Heart left ventricle (tissue), 16 donors: ENCODE measurements around the gene P3H1. TPM values are rescaled to one million over a fixed set of nuclear protein-coding genes. Genes with fewer than 3 reads are reported as not detected.

ENCODE experiments used
- ATAC-seq, 4 donors: fragments of 200-7000 bp; cut with Tn5 transposase; one replicate each; pipeline ENCODE4 v1.9.1; 2020 to 2022; ENCODE audit warnings: moderate library complexity in 4 of 4, mild to moderate bottlenecking in 3 of 4, moderate number of reproducible peaks in 1 of 4
- DNase-seq, 5 donors: peaks; one replicate each; pipeline ENCODE4 v3.0.0-alpha.2; 2020
- H3K27ac ChIP-seq, 12 donors: fragments of 200-600 bp; sonication (generic) in 4 of 12; one replicate each; pipeline versions ENCODE4 v1.5.0 to v1.8.0; 2016 to 2022; ENCODE audit warnings: mild to moderate bottlenecking in 2 of 12
- H3K27me3 ChIP-seq, 9 donors: fragments of 200-600 bp; sonication (generic) in 2 of 9; one replicate each; pipeline versions ENCODE4 v1.5.1 to v1.8.0; 2016 to 2022; ENCODE audit warnings: mild to moderate bottlenecking in 3 of 9
- H3K36me3 ChIP-seq, 9 donors: fragments of 200-600 bp; sonication (generic) in 2 of 9; one replicate each; pipeline versions ENCODE4 v1.5.0 to v1.8.0; 2018 to 2022; ENCODE audit warnings: mild to moderate bottlenecking in 2 of 9
- H3K4me1 ChIP-seq, 12 donors: fragments of 200-600 bp; sonication (generic) in 4 of 12; one replicate each; pipeline versions ENCODE4 v1.5.0 to v1.8.0; 2016 to 2022; ENCODE audit warnings: mild to moderate bottlenecking in 3 of 12
- H3K4me3 ChIP-seq, 12 donors: fragments of 200-600 bp; sonication (generic) in 4 of 12; one replicate each; pipeline versions ENCODE4 v1.5.0 to v1.8.0; 2017 to 2022; ENCODE audit warnings: mild to moderate bottlenecking in 9 of 12, moderate library complexity in 4 of 12
- H3K9me3 ChIP-seq, 12 donors: fragments of 200-600 bp; sonication (generic) in 4 of 12; one replicate each; pipeline versions ENCODE4 v1.5.0 to v1.8.0; 2016 to 2022; ENCODE audit warnings: mild to moderate bottlenecking in 1 of 12
- POLR2A ChIP-seq, 2 donors: fragments of 450-650 bp; IDR thresholded peaks; one replicate each; pipeline ENCODE4 v1.6.1; 2017; ENCODE audit warnings: antibody characterized with exemption in 2 of 2, mild to moderate bottlenecking in 2 of 2, moderate library complexity in 2 of 2
- WGBS, 4 donors: extraction: QIAGEN DNeasy Blood & Tissue Kit in 2 of 4; methylation state at CpG; one replicate each; pipeline versions ENCODE4 v1.1.5 to v1.1.7; 2013 to 2018; 5-methylcytosine and 5-hydroxymethylcytosine counted together
- intact Hi-C, 10 donors: fragments of 100-400 bp; cut with DNase I; formaldehyde crosslinking; loops; one replicate each; pipeline versions ENCODE4 v1.11.1 to v1.14.2; 2022
- polyA plus RNA-seq, 2 donors: library from polyadenylated mRNA; stranded (reverse); fragments of 200-250 nt; gene quantifications; one replicate each; pipeline ENCODE4 v1.2.3, GENCODE V29; 2013
- total RNA-seq, 9 donors: library from RNA; depleted of rRNA in 2 of 9; stranded (reverse); fragments of >200 nt in 2 of 9; fragmentation: NEBNext Ultra II Directional in 3 of 9; extraction: Animal tissue kit (Norgen Biotek cat#: 25700) in 3 of 9; gene quantifications; one replicate each; pipeline versions ENCODE4 v1.1.0 to v1.2.4, GENCODE V29; 2016 to 2023
- TF ChIP-seq, protein P1 (sequence below), 12 donors: fragments of 200-600 bp; sonication (generic) in 4 of 12; IDR thresholded peaks; one replicate each; pipeline versions ENCODE4 v1.5.0 to v1.8.0; 2018 to 2022; ENCODE audit warnings: antibody characterized with exemption in 12 of 12, mild to moderate bottlenecking in 5 of 12
- donor health status: ischemic (EF 13 %, LVEDD 7.1; RV severe dilation, severe dysfunction).
- donor health status: healthy with polysubstance abuse.
- donor health status: DM: no; HTN: yes; CAD: no.
- donor health status: DM: no; HTN: no; CAD: no.
- donor health status: ischemic (EF 25% LVEDD 6.9; RV normal size, moderate dysfunction).
- donor health status: ischemic (EF 25% LVEDD 5.7; RV mildly dilated, moderate dysfunction).
- donor health status: healthy.
- donor health status: DM: yes; HTN: yes; CAD: no.
- donor health status: ischemic (EF 35%, LVEDD 5.7; RV mildly dilated, moderate dysfunction).
- donor health status: nonischemic (EF 11% LVEDD 7.7; RV severe dilation, severe dysfunction).
- donor health status: DM: yes; HTN: yes; CAD: no.
- donor health status: PGD.
- donor health status: ischemic (EF 29% LVEDD 5.4; RV normal size, mild dysfunction).
- donor health status: nonischemic (EF 23%, LVEDD 6.1; RV moderate dilation, normal function).

P3H1 gene
- total and polyA plus RNA-seq, 11 donors = 6.9 to 27.9 (median 10.7) TPM

- intact Hi-C loops = loop anchor here (1.0 to 10.0 kb wide), 8 partner anchors 154 to 602 kb away; no protein-coding TSS in a partner anchor
- TF ChIP-seq, protein P1, sequence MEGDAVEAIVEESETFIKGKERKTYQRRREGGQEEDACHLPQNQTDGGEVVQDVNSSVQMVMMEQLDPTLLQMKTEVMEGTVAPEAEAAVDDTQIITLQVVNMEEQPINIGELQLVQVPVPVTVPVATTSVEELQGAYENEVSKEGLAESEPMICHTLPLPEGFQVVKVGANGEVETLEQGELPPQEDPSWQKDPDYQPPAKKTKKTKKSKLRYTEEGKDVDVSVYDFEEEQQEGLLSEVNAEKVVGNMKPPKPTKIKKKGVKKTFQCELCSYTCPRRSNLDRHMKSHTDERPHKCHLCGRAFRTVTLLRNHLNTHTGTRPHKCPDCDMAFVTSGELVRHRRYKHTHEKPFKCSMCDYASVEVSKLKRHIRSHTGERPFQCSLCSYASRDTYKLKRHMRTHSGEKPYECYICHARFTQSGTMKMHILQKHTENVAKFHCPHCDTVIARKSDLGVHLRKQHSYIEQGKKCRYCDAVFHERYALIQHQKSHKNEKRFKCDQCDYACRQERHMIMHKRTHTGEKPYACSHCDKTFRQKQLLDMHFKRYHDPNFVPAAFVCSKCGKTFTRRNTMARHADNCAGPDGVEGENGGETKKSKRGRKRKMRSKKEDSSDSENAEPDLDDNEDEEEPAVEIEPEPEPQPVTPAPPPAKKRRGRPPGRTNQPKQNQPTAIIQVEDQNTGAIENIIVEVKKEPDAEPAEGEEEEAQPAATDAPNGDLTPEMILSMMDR (IDR thresholded peaks at IDR 0.05) = no peak
- TF ChIP-seq POLR2A (IDR thresholded peaks at IDR 0.05) = no peak
- no peak for DNase-seq
- Histone ChIP-seq H3K27me3 (no peaks in the 10 kb centered on the region), H3K27ac (no peak overlapping the region), H3K4me3 (no peak overlapping the region), H3K4me1 (peaks cover 0 to 19% (median 0%) of the 10 kb centered on the region in 12 donors), H3K36me3 (peaks cover 0 to 53% (median 43%) of the 10 kb centered on the region in 9 donors), H3K9me3 (no peaks in the 10 kb centered on the region)
- no peak for ATAC-seq
- WGBS, 4 donors = 91 to 98% (median 93%) methylated on average over 7 to 12 of the region's 12 CpGs
Observed at GRCh38 chr1:42746436-42747105, 20.3 kb downstream of the P3H1 start.

DNA sequence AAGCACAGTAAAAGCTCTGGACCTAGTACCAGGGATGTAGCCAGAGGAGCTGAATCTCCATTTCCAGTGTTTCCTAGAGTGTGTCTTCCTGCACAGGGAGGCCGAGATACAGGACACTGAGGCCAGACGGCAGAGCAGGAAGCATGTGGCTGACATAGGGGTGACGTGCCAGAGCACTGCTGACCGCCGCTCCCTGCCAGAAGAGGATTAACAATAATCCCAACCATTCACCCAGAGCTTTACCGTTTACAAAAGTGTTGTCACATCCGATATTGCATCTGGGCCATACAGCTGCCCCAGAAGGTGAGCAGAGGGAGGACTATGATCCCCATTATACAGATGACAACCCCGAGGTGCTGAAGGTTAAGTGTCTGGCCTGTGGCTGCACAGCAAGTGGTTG lies 21.0 kb downstream of the P3H1 start:
- H3K4me1 ChIP-seq = peaks cover 0 to 19% (median 0%) of the 10 kb centered on the region in 12 donors
- WGBS, 4 donors = 60 to 85% (median 77%) methylated on average over 2 to 8 of the region's 8 CpGs
- peaks cover 0 to 52% (median 41%) of the 10 kb centered on the region in 9 donors for H3K36me3 ChIP-seq
- intact Hi-C loops = loop anchor here (2.0 to 10.0 kb wide), 7 partner anchors 154 to 601 kb away; no protein-coding TSS in a partner anchor
- H3K9me3 ChIP-seq = no peaks in the 10 kb centered on the region
- no peaks in the 10 kb centered on the region for H3K27me3 ChIP-seq
- DNase-seq (no peak), ATAC-seq (no peak)
- no peak overlapping the region for H3K4me3 ChIP-seq
- TF ChIP-seq POLR2A (IDR thresholded peaks at IDR 0.05) = no peak
- H3K27ac ChIP-seq = no peak overlapping the region

GRCh38 chr1:42744148-42744413 lies 22.7 kb downstream of the P3H1 start:
- H3K27me3 ChIP-seq = no peaks in the 10 kb centered on the region
- H3K36me3 ChIP-seq = peaks cover 0 to 38% (median 29%) of the 10 kb centered on the region in 9 donors
- H3K4me1 ChIP-seq = peaks cover 0 to 12% (median 0%) of the 10 kb centered on the region in 12 donors
- ATAC-seq (no peak), DNase-seq (no peak)
- H3K27ac ChIP-seq = no peak overlapping the region
- H3K9me3 ChIP-seq = no peaks in the 10 kb centered on the region
- 89 to 94% (median 92%) methylated on average over 9 of the region's 9 CpGs for WGBS, 4 donors
- TF ChIP-seq, protein P1 (IDR thresholded peaks at IDR 0.05) = no peak
- no peak for TF ChIP-seq POLR2A (IDR thresholded peaks at IDR 0.05)
- intact Hi-C loops = loop anchor here in 6 of 10 donors (10.0 kb wide), 2 partner anchors 399 to 599 kb away; no protein-coding TSS in a partner anchor
- H3K4me3 ChIP-seq = no peak overlapping the region

DNA sequence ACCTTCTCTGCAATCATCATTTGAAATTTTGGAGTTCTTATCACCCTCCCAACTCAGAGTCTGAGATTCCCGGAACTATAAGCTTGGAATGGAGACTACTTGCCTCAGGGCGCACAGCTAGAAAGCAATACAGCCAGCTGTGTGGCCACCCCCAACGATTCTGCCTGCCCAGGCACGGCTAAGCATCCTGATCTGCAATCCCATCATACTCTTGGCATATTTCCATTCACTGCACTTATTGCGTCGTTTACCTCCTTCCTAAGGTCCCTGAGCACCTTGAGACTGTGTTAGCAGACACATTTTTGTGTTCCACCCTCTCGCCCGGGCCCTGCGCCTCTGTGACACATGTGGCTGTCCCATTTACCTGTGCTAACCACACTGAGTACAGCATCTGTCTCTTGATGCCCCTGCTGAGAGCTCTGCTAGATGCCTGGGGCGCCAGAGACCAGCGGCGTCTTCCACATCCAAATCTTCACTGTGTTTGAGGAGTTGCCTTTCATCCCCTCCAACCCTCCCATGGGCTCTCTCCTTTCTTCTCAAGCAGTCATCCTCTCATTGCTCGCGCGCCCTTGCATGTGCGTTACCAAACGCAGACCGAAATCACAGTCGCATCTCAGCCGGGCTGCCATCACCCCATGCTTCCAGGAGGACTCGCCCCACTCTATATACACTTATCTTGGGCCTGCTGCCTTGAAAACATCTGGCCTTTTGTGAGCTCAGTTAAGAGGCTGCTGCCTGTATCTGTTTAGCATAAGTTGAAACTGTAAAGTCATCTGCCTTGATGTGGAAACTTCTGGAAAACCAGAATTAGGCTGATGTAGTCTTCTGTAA lies 23.3 kb downstream of the P3H1 start:
- H3K4me3 ChIP-seq = no peak overlapping the region
- no peaks in the 10 kb centered on the region for H3K27me3 ChIP-seq
- intact Hi-C loops = loop anchor here in 6 of 10 donors (10.0 kb wide), 2 partner anchors 399 to 599 kb away; no protein-coding TSS in a partner anchor
- peaks cover 0 to 6% (median 0%) of the 10 kb centered on the region in 12 donors for H3K4me1 ChIP-seq
- no peak for TF ChIP-seq POLR2A (IDR thresholded peaks at IDR 0.05)
- TF ChIP-seq, protein P1 (IDR thresholded peaks at IDR 0.05) = no peak
- H3K36me3 ChIP-seq = peaks cover 0 to 32% (median 25%) of the 10 kb centered on the region in 9 donors
- no peak overlapping the region for H3K27ac ChIP-seq
- WGBS, 4 donors = 79 to 82% (median 80%) methylated on average over 21 of the region's 21 CpGs
- DNase-seq (no peak), ATAC-seq (no peak)
- no peaks in the 10 kb centered on the region for H3K9me3 ChIP-seq
